Activated CD4-positive, alpha-beta memory T cell treated with anti-CD3 and anti-CD28 coated beads, Interleukin-2, amount 10 ng/mL, durations not matched to agents 7 days and 5 days (primary cell): ENCODE data around the gene NOSIP. TPM values are rescaled to one million over a fixed set of nuclear protein-coding genes. Genes with fewer than 3 reads are reported as not detected.

Experiments
- CTCF ChIA-PET: fragments of 350-600 bp; sonication (Branson Sonifier 250); formaldehyde crosslinking; loops from one replicate; lab custom pipeline; 2021; ENCODE audit warnings: antibody characterized with exemption, inconsistent platforms; lab: Charles Lee
- POLR2A ChIA-PET: fragments of 350-600 bp; sonication (Branson Sonifier 250); formaldehyde crosslinking; loops from one replicate; lab custom pipeline; 2021; ENCODE audit warnings: antibody characterized with exemption; lab: Charles Lee
- DNase-seq: peaks from one replicate; pipeline ENCODE4 v3.0.0-alpha.2; 2020
- H3K27ac Mint-ChIP-seq: one replicate; pipeline ENCODE4 v1.8.0; 2021; ENCODE audit warnings: mild to moderate bottlenecking, mixed read lengths
- H3K27me3 Mint-ChIP-seq: one replicate; pipeline ENCODE4 v1.8.0; 2021; ENCODE audit warnings: mixed read lengths
- H3K36me3 Mint-ChIP-seq: one replicate; pipeline ENCODE4 v1.8.0; 2021; ENCODE audit warnings: low read depth, mixed read lengths
- H3K4me1 Mint-ChIP-seq: one replicate; pipeline ENCODE4 v1.8.0; 2021; ENCODE audit warnings: mixed read lengths
- H3K4me3 Mint-ChIP-seq: one replicate; pipeline ENCODE4 v1.8.0; 2021; ENCODE audit warnings: mild to moderate bottlenecking, mixed read lengths
- H3K9me3 Mint-ChIP-seq: one replicate; pipeline ENCODE4 v1.8.0; 2021; ENCODE audit warnings: mixed read lengths
- total RNA-seq, 2 experiments: library from RNA; stranded (reverse); gene quantifications; one replicate each; pipeline ENCODE4 v1.2.3, GENCODE V29; 2021

Gene NOSIP
- total RNA-seq, 2 experiments from 2014 or later = 162 to 163 TPM

- ChIA-PET CTCF (interaction anchor here (2.2 to 3.1 kb wide), 2 partner anchors 33 to 57 kb away, joined by 14 to 17 read pairs; no protein-coding TSS in a partner anchor), POLR2A (interaction anchor here (0.8 to 1.7 kb wide), 3 partner anchors 11 to 55 kb away, joined by 3 to 5 read pairs (median 3); no protein-coding TSS in a partner anchor)
- no peaks in the 10 kb centered on the region for H3K36me3 Mint-ChIP-seq
- no peak for DNase-seq
- H3K27me3 Mint-ChIP-seq = no peaks in the 10 kb centered on the region
- no peaks in the 10 kb centered on the region for H3K9me3 Mint-ChIP-seq
- peak overlapping the region; percentile 69 for H3K4me3 Mint-ChIP-seq
- H3K4me1 Mint-ChIP-seq = peaks cover 25% of the 10 kb centered on the region
- H3K27ac Mint-ChIP-seq = no peak overlapping the region
Measured at GRCh38 chr19:49513746-49514118, 66.6 kb downstream of the NOSIP start.

GRCh38 chr19:49512970-49513745 is 67.2 kb downstream of the NOSIP start:
- DNase-seq = no peak
- Mint-ChIP-seq H3K27ac (peak overlapping the region; percentile 62), H3K4me3 (peak overlapping the region; percentile 69), H3K36me3 (no peaks in the 10 kb centered on the region), H3K4me1 (peaks cover 25% of the 10 kb centered on the region), H3K27me3 (no peaks in the 10 kb centered on the region), H3K9me3 (no peaks in the 10 kb centered on the region)
- CTCF ChIA-PET = interaction anchor here (0.6 to 3.1 kb wide), 3 partner anchors 34 to 1744 kb away, joined by 3 to 17 read pairs (median 14); no protein-coding TSS in a partner anchor
- POLR2A ChIA-PET = interaction anchor here (0.5 to 1.7 kb wide), 4 partner anchors 12 to 56 kb away, joined by 3 to 5 read pairs (median 3); no protein-coding TSS in a partner anchor

- DNase-seq = no peak
- no peaks in the 10 kb centered on the region for H3K36me3 Mint-ChIP-seq
- POLR2A ChIA-PET = interaction anchor here (1.1 to 1.8 kb wide), 2 partner anchors 58 to 71 kb away, joined by 3 to 4 read pairs; no protein-coding TSS in a partner anchor
- peaks cover 29% of the 10 kb centered on the region for H3K4me1 Mint-ChIP-seq
- no peak overlapping the region for H3K4me3 Mint-ChIP-seq
- no peak overlapping the region for H3K27ac Mint-ChIP-seq
- H3K9me3 Mint-ChIP-seq = no peaks in the 10 kb centered on the region
- CTCF ChIA-PET = interaction anchor here (1.0 to 10.8 kb wide), 8 partner anchors 27 to 177 kb away, joined by 3 to 255 read pairs (median 6); no protein-coding TSS in a partner anchor
- H3K27me3 Mint-ChIP-seq = no peaks in the 10 kb centered on the region
Measured at GRCh38 chr19:49507803-49508494, 72.4 kb downstream of the NOSIP start.

- ChIA-PET CTCF (interaction anchor here (0.6 to 10.8 kb wide), 17 partner anchors 13 to 171 kb away, joined by 3 to 255 read pairs (median 4); partner anchors contain the start of genes PRMT1, RCN3 and RRAS), POLR2A (interaction anchor here (0.9 to 1.6 kb wide), 7 partner anchors 14 to 73 kb away, joined by 3 to 18 read pairs (median 4); partner anchors contain the start of gene NOSIP)
- peak; percentile 85 for DNase-seq
- Mint-ChIP-seq H3K9me3 (no peaks in the 10 kb centered on the region), H3K4me3 (no peak overlapping the region), H3K27me3 (no peaks in the 10 kb centered on the region), H3K27ac (no peak overlapping the region), H3K4me1 (peaks cover 33% of the 10 kb centered on the region), H3K36me3 (no peaks in the 10 kb centered on the region)
Measured at GRCh38 chr19:49506575-49507105, 73.7 kb downstream of the NOSIP start.

Other genes with a start within 250 kb of the NOSIP start
- 100 to 1,000 TPM; 278 to 299 TPM for gene CD37, start 245.2 kb downstream of the NOSIP start, total RNA-seq
- not detected for gene TEAD2, start 218.1 kb downstream of the NOSIP start, total RNA-seq
- gene DKKL1, start 216.7 kb downstream of the NOSIP start, total RNA-seq = not detected
- under 1 TPM; 0.73 to 0.81 TPM for gene KASH5, start 192.3 kb downstream of the NOSIP start, total RNA-seq
- gene PTH2, start 157.1 kb downstream of the NOSIP start, total RNA-seq = not detected
- gene GFY, start 155.2 kb downstream of the NOSIP start, total RNA-seq = not detected
- under 1 TPM; 0.30 to 0.43 TPM for gene SLC17A7, start 139.0 kb downstream of the NOSIP start, total RNA-seq
- 100 to 1,000 TPM; 168 to 170 TPM for gene PIH1D1, start 128.7 kb downstream of the NOSIP start, total RNA-seq
- 10 to 100 TPM; 34.1 to 36.6 TPM for gene ALDH16A1, start 127.3 kb downstream of the NOSIP start, total RNA-seq
- 100 to 1,000 TPM; 187 to 197 TPM for gene FLT3LG, start 106.3 kb downstream of the NOSIP start, total RNA-seq
- gene RPL13A, start 92.9 kb downstream of the NOSIP start, total RNA-seq = 1,000 to 10,000 TPM; 2,417 to 2,463 TPM
- gene RPS11, start 84.1 kb downstream of the NOSIP start, total RNA-seq = 1,000 to 10,000 TPM; 2,194 to 2,385 TPM
- 10 to 100 TPM; 10.2 to 11.1 TPM for gene FCGRT, start 67.9 kb downstream of the NOSIP start, total RNA-seq
- 1 to 10 TPM; 1.8 to 2.0 TPM for gene RCN3, start 52.6 kb downstream of the NOSIP start, total RNA-seq
- 1 to 10 TPM; 1.0 to 1.1 TPM for gene PRRG2, start 760 bp upstream of the NOSIP start, total RNA-seq
- 10 to 100 TPM; 33.0 to 36.2 TPM for gene PRR12, start 10.6 kb upstream of the NOSIP start, total RNA-seq
- 10 to 100 TPM; 17.8 to 18.1 TPM for gene RRAS, start 59.6 kb upstream of the NOSIP start, total RNA-seq
- gene SCAF1, start 61.7 kb upstream of the NOSIP start, total RNA-seq = 10 to 100 TPM; 65.3 to 66.4 TPM
- 100 to 1,000 TPM; 163 to 174 TPM for gene IRF3, start 85.3 kb upstream of the NOSIP start, total RNA-seq
- gene BCL2L12, start 85.4 kb upstream of the NOSIP start, total RNA-seq = 10 to 100 TPM; 71.2 to 74.3 TPM
- gene PRMT1, start 96.7 kb upstream of the NOSIP start, total RNA-seq = 100 to 1,000 TPM; 103 to 108 TPM
- gene ADM5, start 109.0 kb upstream of the NOSIP start, total RNA-seq = 1 to 10 TPM; 2.6 to 2.9 TPM
- gene CPT1C, start 110.6 kb upstream of the NOSIP start, total RNA-seq = 1 to 10 TPM; 1.9 to 2.9 TPM
- under 1 TPM; 0.63 to 0.86 TPM for gene TSKS, start 182.8 kb upstream of the NOSIP start, total RNA-seq
- 10 to 100 TPM; 78.0 to 79.2 TPM for gene AP2A1, start 186.4 kb upstream of the NOSIP start, total RNA-seq
- gene FUZ, start 232.7 kb upstream of the NOSIP start, total RNA-seq = 10 to 100 TPM; 13.7 to 13.9 TPM
- 10 to 100 TPM; 65.3 to 67.9 TPM for gene MED25, start 237.7 kb upstream of the NOSIP start, total RNA-seq